Esophagus (tissue), 2 donors: ENCODE results near the gene HDAC5. TPM values are rescaled to one million over a fixed set of nuclear protein-coding genes. Genes with fewer than 3 reads are reported as not detected.

ENCODE experiments used
- H3K27ac ChIP-seq, 2 donors: one replicate each; pipeline ENCODE4 v1.5.1; 2013; ENCODE audit warnings: low read depth in 2 of 2, mild to moderate bottlenecking in 2 of 2, inconsistent platforms in 1 of 2, low read length in 1 of 2, moderate library complexity in 1 of 2
- H3K27me3 ChIP-seq, 2 donors: one replicate each; pipeline ENCODE4 v1.6.1; 2013; ENCODE audit warnings: low read length in 2 of 2, control low read depth in 1 of 2, mild to moderate bottlenecking in 1 of 2; ENCODE audit not compliant: insufficient read depth in 2 of 2, control insufficient read depth in 1 of 2
- H3K36me3 ChIP-seq, 2 donors: one replicate each; pipeline ENCODE4 v1.6.1; 2013; ENCODE audit warnings: low read length in 1 of 2; ENCODE audit not compliant: control insufficient read depth in 2 of 2, insufficient read depth in 2 of 2
- H3K4me1 ChIP-seq, 2 donors: one replicate each; pipeline ENCODE4 v1.6.1; 2013; ENCODE audit warnings: low read length in 1 of 2; ENCODE audit not compliant: control insufficient read depth in 2 of 2, insufficient read depth in 2 of 2
- H3K4me3 ChIP-seq, 2 donors: one replicate each; pipeline ENCODE4 v1.5.1; 2013; ENCODE audit warnings: low read length in 2 of 2, mild to moderate bottlenecking in 2 of 2, low read depth in 1 of 2, moderate library complexity in 1 of 2
- H3K9me3 ChIP-seq, 2 donors: one replicate each; pipeline ENCODE4 v1.6.1; 2013; ENCODE audit warnings: mild to moderate bottlenecking in 2 of 2, low read depth in 1 of 2, low read length in 1 of 2, moderate library complexity in 1 of 2; ENCODE audit not compliant: control insufficient read depth in 2 of 2, insufficient read depth in 1 of 2
- WGBS, 2 donors: extraction: QIAGEN DNeasy Blood & Tissue Kit; methylation state at CpG; one replicate each; pipeline ENCODE4 v1.1.7; 2013; 5-methylcytosine and 5-hydroxymethylcytosine counted together
- polyA plus RNA-seq, 2 donors: library from polyadenylated mRNA; stranded (reverse); fragments of 200-250 nt; gene quantifications; one replicate each; pipeline ENCODE4 v1.2.3, GENCODE V29; 2013
- donor health status: healthy with polysubstance abuse.
- donor health status: Bipolar disorder and iron deficiency.

HDAC5 gene
- polyA plus RNA-seq, 2 donors: 45.7 to 54.7 TPM

DNA sequence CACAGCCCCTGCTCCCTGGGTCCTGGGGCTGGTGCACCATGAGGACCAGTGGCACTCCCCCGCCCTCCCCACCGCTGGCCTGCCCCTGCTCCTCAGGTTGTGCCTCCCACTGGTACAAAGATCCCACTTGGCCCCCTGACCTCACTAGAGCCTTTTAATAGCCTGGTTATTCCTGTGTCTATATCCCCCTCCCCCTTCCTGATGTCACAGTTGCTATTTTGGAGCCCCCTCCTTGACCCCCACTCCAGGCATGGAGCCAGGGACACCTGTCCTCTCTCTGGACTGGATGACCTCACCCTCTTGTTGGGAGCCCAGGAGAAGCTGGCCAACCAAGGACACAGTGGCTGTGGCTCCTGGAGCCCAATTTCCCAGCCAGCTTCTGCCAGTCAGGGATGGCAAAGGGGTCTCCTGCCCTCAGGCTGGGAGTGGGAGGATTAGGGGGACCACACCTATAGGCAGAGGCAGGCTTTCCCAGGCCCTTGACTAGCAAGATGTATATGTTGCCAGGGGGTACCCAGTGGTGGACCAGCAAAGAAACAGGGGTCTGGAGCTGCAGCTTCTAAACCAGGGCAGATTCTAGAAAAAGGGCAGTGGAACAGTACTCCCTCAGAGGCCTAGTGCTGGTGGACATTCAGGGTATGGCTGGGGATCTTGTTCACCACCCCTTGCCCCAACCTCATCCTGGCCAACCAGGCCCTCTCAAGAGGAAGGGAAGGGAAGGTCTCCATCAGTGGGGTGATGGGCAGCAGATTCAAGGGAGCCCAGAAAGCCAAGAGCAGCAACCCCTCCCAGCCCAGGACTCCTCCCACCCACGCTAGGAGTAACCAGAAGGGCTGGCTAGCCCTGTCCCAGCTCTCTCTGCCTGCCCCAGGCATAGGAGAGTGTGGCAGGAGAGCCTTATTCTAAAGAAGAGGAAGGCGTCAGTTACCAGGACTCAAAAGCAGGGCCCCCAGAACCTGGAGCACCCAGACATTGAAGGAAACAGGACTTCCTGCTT is 10.9 kb downstream of the HDAC5 start:
- 64 to 67% methylated on average over 4 of the region's 4 CpGs for WGBS, 2 donors
- Histone ChIP-seq H3K9me3 (no peaks in the 10 kb centered on the region), H3K4me1 (peaks cover 32 to 58% of the 10 kb centered on the region in 2 donors), H3K27ac (peak overlapping the region; percentile 68 to 91), H3K27me3 (no peaks in the 10 kb centered on the region), H3K36me3 (peaks cover 9 to 10% of the 10 kb centered on the region in 2 donors), H3K4me3 (no peak overlapping the region)

DNA sequence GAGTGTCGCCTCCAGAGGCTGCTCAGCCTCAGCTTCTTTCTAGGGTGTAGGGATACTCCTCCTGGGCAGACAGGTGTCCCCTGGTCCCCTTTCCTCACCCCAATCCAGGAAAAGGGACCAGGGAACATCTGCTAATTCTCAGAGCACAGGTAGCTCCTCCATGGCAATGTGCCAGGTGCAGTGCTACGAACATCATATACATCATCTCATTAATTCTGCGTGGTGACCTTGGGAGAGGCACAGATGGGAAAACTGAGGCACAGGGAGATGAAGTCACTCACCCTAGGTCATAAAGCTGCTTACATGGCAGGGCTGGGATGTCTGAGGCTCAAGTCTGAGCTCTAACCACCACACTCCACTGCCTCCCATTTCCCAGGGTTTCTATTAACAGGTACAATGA is 11.7 kb downstream of the HDAC5 start:
- peaks cover 4 to 8% of the 10 kb centered on the region in 2 donors for H3K36me3 ChIP-seq
- peak overlapping the region; percentile 69 to 91 for H3K27ac ChIP-seq
- H3K4me1 ChIP-seq: peaks cover 32 to 58% of the 10 kb centered on the region in 2 donors
- WGBS, 2 donors: 60 to 61% methylated on average over 3 of the region's 3 CpGs
- H3K27me3 ChIP-seq: no peaks in the 10 kb centered on the region
- H3K9me3 ChIP-seq: no peaks in the 10 kb centered on the region
- H3K4me3 ChIP-seq: no peak overlapping the region

DNA sequence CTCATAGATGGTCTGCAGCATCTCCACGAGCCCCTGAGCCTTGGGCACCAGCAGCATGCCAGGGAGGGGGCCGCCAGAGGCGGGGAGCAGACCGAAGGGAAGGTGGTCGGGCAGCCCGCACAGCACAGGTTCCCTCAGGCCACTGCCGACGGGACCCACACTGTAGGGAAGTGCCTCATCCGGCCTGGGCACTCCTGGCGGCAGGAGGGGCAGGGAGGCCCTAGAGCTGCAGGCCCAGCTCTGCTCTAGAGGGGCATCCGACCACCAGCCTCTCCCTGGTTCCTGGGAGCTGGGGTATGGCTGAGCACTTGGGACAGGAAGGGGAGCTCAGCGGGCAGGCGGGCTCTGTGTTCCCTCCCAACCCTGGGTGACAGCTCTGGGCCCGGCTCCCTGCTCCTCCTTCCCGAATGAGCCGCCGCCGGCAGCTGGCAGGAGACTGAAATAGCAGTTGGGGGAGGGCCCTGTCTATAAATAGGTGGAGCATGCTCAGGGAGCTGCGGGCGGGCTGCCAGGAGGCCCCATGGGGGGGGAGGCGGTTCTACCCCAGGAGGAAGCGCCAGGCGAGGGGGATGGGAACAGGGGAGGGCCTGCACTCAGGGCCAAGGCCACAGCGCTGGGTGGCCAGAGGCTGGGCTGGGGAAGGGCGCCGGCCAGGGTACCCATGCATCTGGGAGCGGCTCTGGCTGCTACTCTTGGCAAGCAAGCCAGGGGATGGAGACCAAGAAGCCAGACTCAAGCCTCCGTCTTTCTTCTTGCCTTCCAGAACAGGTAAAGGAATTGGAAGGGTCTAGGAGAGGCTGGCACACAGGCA is 12.4 kb downstream of the HDAC5 start:
- Histone ChIP-seq H3K4me3 (peak overlapping the region; percentile 43 to 59), H3K4me1 (peaks cover 32 to 58% of the 10 kb centered on the region in 2 donors), H3K27me3 (no peaks in the 10 kb centered on the region), H3K36me3 (peaks cover 4 to 8% of the 10 kb centered on the region in 2 donors), H3K9me3 (no peaks in the 10 kb centered on the region), H3K27ac (peak overlapping the region; percentile 69 to 91)
- WGBS, 2 donors: 7% methylated on average over 27 to 28 of the region's 28 CpGs

DNA sequence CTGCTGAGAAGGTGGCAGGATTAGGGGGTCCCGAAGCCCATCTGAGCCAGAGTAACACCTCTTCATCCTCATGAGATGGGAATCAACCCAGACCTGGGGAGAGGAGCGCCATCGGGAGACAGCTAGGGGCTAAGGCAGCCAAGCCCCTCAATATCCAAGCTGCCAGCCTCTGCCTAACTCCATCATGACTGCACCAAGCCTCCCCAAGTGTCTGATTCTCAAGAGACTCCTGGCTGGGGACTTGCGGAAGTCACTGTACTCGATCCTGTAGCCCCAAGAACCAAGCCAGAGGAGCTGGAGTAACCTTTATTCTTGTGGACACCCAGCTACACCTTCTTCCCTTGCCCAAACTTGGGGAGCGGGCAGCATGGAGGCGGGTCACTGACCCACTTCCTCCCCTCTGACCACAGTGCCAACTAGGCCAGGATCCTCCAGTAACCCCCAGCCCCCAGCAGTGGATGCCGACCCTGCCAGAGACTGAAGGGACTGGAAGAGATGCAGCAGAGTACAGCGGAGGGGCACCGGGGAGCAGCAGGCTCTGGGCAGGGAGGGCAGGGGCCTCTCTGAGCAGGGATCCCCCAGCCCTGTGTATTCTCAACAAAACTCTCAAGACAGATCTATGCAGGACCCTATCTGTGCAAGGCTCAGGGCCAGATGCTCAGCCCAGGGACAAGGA is 13.3 kb downstream of the HDAC5 start:
- H3K27me3 ChIP-seq: no peaks in the 10 kb centered on the region
- WGBS, 2 donors: 50 to 64% methylated on average over 10 of the region's 10 CpGs
- no peaks in the 10 kb centered on the region for H3K9me3 ChIP-seq
- H3K4me3 ChIP-seq: peak overlapping the region; percentile 43 to 59
- H3K36me3 ChIP-seq: peaks cover 4 to 8% of the 10 kb centered on the region in 2 donors
- H3K4me1 ChIP-seq: peaks cover 32 to 62% of the 10 kb centered on the region in 2 donors
- H3K27ac ChIP-seq: peak overlapping the region; percentile 69 to 91

DNA sequence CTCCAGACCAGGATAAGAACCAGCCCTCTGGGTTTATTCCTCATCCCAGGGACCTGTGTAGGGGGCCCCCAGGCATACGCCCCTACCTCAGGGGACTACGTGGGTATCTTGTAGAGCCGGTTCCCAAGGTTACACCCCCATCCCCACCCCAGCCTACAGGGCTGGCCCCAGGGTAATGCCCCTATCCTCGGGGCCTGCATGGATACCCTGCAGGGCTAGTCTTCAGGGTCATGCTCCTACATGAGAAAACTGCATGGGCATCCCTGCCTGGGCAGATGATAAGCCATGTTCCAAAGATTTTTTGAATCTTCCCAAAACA is 14.2 kb downstream of the HDAC5 start:
- Histone ChIP-seq H3K4me1 (peaks cover 28 to 61% of the 10 kb centered on the region in 2 donors), H3K4me3 (peak overlapping the region; percentile 43 to 59), H3K27ac (peak overlapping the region; percentile 80 to 91), H3K27me3 (no peaks in the 10 kb centered on the region), H3K36me3 (peaks cover 5% of the 10 kb centered on the region in 2 donors), H3K9me3 (no peaks in the 10 kb centered on the region)
- 36 to 47% methylated on average over 4 of the region's 4 CpGs for WGBS, 2 donors

DNA sequence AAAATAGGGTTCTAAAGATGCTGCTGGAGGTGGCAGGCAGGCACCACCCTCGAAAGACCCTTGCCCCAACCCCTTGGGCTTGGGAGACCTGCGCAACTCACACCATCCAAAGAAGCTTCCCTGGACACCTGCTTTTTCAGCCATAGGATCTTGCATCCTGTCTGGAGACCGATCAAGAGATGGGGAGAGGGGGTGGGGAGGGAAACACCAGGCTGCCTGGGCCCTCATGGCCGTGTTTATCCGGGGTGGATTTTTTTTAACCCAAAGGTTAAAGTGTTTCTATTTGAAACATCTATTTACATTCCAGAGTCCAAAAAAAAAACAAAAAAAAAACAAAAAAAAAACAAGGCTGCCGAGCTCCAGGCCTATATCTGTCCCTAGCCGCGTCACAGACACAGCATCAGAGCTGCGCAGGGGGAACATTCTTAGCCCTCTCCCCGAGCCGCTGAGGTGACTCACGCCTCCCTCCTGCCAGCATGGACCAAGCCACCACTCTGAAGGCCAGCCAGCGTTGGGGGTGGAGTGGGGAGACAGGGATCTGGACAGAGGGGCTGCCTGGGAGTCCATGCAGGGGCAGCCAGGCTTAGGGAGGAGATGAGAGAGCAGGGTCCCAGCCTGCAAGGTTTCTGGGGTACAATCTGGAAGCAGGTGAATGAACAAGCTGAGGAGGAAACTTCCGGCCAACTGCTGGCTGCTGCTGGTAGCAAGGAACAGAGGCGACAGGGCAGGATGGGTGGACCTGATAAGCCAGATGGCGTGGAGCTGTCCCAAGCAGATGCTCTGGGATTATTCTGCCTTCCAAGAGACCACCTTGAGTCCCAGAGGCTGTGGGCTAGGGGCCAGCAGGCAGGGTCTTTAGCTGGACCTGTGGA is 14.8 kb downstream of the HDAC5 start:
- no peaks in the 10 kb centered on the region for H3K27me3 ChIP-seq
- peak overlapping the region; percentile 15 to 43 for H3K4me3 ChIP-seq
- peaks cover 3% of the 10 kb centered on the region in 2 donors for H3K36me3 ChIP-seq
- WGBS, 2 donors: 38 to 50% methylated on average over 16 of the region's 16 CpGs
- peaks cover 23 to 55% of the 10 kb centered on the region in 2 donors for H3K4me1 ChIP-seq
- no peaks in the 10 kb centered on the region for H3K9me3 ChIP-seq
- H3K27ac ChIP-seq: peak overlapping the region; percentile 80 to 91

DNA sequence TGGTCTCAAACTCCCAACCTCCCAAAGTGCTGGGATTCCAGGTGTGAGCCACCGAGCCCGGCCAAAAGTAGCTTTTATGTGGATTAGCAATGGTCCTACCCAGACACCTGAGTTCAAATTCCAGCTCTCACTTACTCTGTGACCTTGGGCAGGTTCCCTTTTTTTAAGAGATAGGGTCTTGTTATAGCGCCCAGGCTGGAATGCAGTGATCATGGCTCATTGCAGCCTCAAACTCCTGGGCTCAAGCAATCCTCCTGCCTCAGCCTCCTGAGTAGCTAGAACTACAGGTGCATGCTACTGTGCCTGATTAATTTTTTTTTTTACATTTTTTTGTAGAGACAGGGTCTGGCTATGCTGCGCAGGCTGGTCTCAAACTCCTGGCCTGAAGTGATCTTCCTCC is 16.6 kb downstream of the HDAC5 start:
- H3K4me1 ChIP-seq: peaks cover 19 to 47% of the 10 kb centered on the region in 2 donors
- peaks cover 3% of the 10 kb centered on the region in 2 donors for H3K36me3 ChIP-seq
- 92 to 94% methylated on average over 4 of the region's 4 CpGs for WGBS, 2 donors
- no peak overlapping the region for H3K4me3 ChIP-seq
- H3K27me3 ChIP-seq: no peaks in the 10 kb centered on the region
- peak overlapping the region in 1 of 2 donors; percentile 46 for H3K27ac ChIP-seq
- H3K9me3 ChIP-seq: no peaks in the 10 kb centered on the region

DNA sequence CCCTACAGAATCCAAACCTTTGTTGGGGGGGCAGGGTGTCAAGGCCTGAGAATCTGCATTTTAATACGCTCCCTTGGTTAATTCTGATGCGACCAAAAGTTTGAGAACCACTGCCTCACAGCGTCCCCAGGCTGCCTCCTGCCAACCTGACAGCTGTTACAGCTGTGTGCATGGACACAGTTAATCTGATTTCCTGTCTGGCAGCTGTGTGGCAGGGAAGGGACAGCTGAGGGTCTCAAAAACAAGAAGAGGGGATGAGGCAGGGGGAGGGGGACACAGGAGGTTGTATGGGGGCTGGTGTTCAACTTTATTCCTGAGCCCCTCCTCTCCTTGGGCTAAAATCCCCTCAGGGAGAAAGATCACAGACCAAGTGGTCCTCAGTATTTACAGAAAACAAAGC is 17.5 kb downstream of the HDAC5 start:
- H3K27ac ChIP-seq: no peak overlapping the region
- WGBS, 2 donors: 40 to 49% methylated on average over 3 of the region's 3 CpGs
- peaks cover 16 to 39% of the 10 kb centered on the region in 2 donors for H3K4me1 ChIP-seq
- H3K9me3 ChIP-seq: no peaks in the 10 kb centered on the region
- H3K36me3 ChIP-seq: peaks cover 3% of the 10 kb centered on the region in 2 donors
- no peak overlapping the region for H3K4me3 ChIP-seq
- H3K27me3 ChIP-seq: no peaks in the 10 kb centered on the region
